Hepatocyte (in vitro differentiated cells): ENCODE data around the gene ZNF735. TPM values are rescaled to one million over a fixed set of nuclear protein-coding genes. Genes with fewer than 3 reads are reported as not detected.
"Not testable (repeated sequence)": the region's sequence is repeated elsewhere in the genome, so short reads cannot be mapped to it uniquely, and the experiment has no call there.

ENCODE experiments used
- DNase-seq: peaks from one replicate; pipeline ENCODE4 v3.0.0-alpha.2; 2016; ENCODE audit warnings: low spot score
- H2AFZ ChIP-seq: fragments of 200-600 bp; sonication (generic); 2 replicates; pipeline ENCODE4 v1.6.0; 2016; ENCODE audit warnings: antibody characterized with exemption, mild to moderate bottlenecking
- H3K27ac ChIP-seq: fragments of 200-600 bp; sonication (generic); 2 replicates; pipeline ENCODE4 v1.5.1; 2016; ENCODE audit warnings: mild to moderate bottlenecking
- H3K27me3 ChIP-seq: fragments of 200-600 bp; sonication (generic); 2 replicates; pipeline ENCODE4 v1.6.1; 2016
- H3K36me3 ChIP-seq: fragments of 200-600 bp; sonication (generic); replicated peaks from 2 replicates; pipeline ENCODE4 v1.5.1; 2016; ENCODE audit warnings: low read depth; ENCODE audit not compliant: insufficient read depth
- H3K4me1 ChIP-seq: fragments of 200-600 bp; sonication (generic); 2 replicates; pipeline ENCODE4 v1.5.1; 2016; ENCODE audit warnings: mild to moderate bottlenecking, moderate library complexity; ENCODE audit not compliant: insufficient read depth
- H3K4me2 ChIP-seq: fragments of 200-600 bp; sonication (generic); 2 replicates; pipeline ENCODE4 v1.6.0; 2016
- H3K4me3 ChIP-seq: fragments of 200-600 bp; sonication (generic); 2 replicates; pipeline ENCODE4 v1.5.1; 2016; ENCODE audit warnings: mild to moderate bottlenecking
- H3K79me2 ChIP-seq: fragments of 200-600 bp; sonication (generic); 2 replicates; pipeline ENCODE4 v1.6.0; 2017; ENCODE audit warnings: mild to moderate bottlenecking
- H3K9me2 ChIP-seq: fragments of 200-600 bp; sonication (generic); replicated peaks from 2 replicates; pipeline ENCODE4 v1.6.0; 2017; ENCODE audit warnings: mild to moderate bottlenecking; ENCODE audit not compliant: insufficient read depth
- H3K9me3 ChIP-seq: fragments of 200-600 bp; sonication (generic); 2 replicates; pipeline ENCODE4 v1.5.1; 2016; ENCODE audit warnings: low read depth, mild to moderate bottlenecking
- H4K20me1 ChIP-seq: fragments of 200-600 bp; sonication (generic); 2 replicates; pipeline ENCODE4 v1.6.0; 2016; ENCODE audit warnings: mild to moderate bottlenecking; ENCODE audit not compliant: insufficient read depth, poor library complexity, severe bottlenecking
- CTCF ChIP-seq: fragments of 200-600 bp; sonication (generic); IDR thresholded peaks from 2 replicates; pipeline ENCODE4 v1.5.1; 2016; ENCODE audit warnings: antibody characterized with exemption, mild to moderate bottlenecking; ENCODE audit not compliant: poor library complexity
- EZH2 ChIP-seq: fragments of 200-600 bp; sonication (generic); IDR thresholded peaks from 2 replicates; pipeline ENCODE4 v1.6.1; 2016; ENCODE audit warnings: antibody characterized with exemption, mild to moderate bottlenecking, borderline replicate concordance
- EZH2phosphoT487 ChIP-seq: fragments of 200-600 bp; sonication (generic); IDR thresholded peaks from one replicate; pipeline ENCODE4 v1.6.1; 2018; ENCODE audit warnings: antibody characterized with exemption, mild to moderate bottlenecking, low read depth, moderate library complexity; ENCODE audit not compliant: unreplicated experiment, severe bottlenecking
- WGBS: methylation state at CpG from one replicate; pipeline ENCODE4 v1.1.6; 2016; ENCODE audit warnings: low lambda C conversion rate; ENCODE audit errors: missing lambda C conversion rate; 5-methylcytosine and 5-hydroxymethylcytosine counted together
- polyA plus RNA-seq: library from polyadenylated mRNA; unstranded; fragments of >200 nt; fragmentation: Nextera tagmentation; extraction: Ambion mirVana; gene quantifications from 2 replicates; pipeline ENCODE4 v1.2.1, GENCODE V29; 2016
- total RNA-seq: library from RNA; depleted of rRNA; stranded (reverse); fragments of >200 nt; gene quantifications from 2 replicates; pipeline ENCODE4 v1.2.3, GENCODE V29; 2014

Gene ZNF735
- total and polyA plus RNA-seq, 2 experiments from 2014 or later = not detected

GRCh38 chr7:64192148-64192704, 14.8 kb upstream of the ZNF735 start:
- Histone ChIP-seq H3K79me2 (no peaks in the 10 kb centered on the region), H3K4me3 (no peak overlapping the region), H3K27ac (no peak overlapping the region), H3K27me3 (no peaks in the 10 kb centered on the region), H3K4me1 (no peaks in the 10 kb centered on the region), H3K4me2 (no peak overlapping the region), H3K9me2 (no peaks in the 10 kb centered on the region), H3K9me3 (peaks cover 6% of the 10 kb centered on the region), H3K36me3 (no peaks in the 10 kb centered on the region), H2AFZ (no peak overlapping the region), H4K20me1 (no peaks in the 10 kb centered on the region)
- TF ChIP-seq EZH2 (no peak), EZH2phosphoT487 (no peak), CTCF (no peak)
- DNase-seq = no peak
- WGBS = 91% methylated on average over 24 of the region's 24 CpGs

GRCh38 chr7:64192775-64193174, 14.2 kb upstream of the ZNF735 start:
- H3K79me2 ChIP-seq = no peaks in the 10 kb centered on the region
- H3K9me3 ChIP-seq = peaks cover 6% of the 10 kb centered on the region
- WGBS = 65% methylated on average over 8 of the region's 8 CpGs
- H3K4me1 ChIP-seq = no peaks in the 10 kb centered on the region
- no peak for TF ChIP-seq CTCF
- no peak for TF ChIP-seq EZH2
- TF ChIP-seq EZH2phosphoT487 = no peak
- H3K4me2 ChIP-seq = no peak overlapping the region
- H3K9me2 ChIP-seq = no peaks in the 10 kb centered on the region
- H2AFZ ChIP-seq = no peak overlapping the region
- no peaks in the 10 kb centered on the region for H3K27me3 ChIP-seq
- H3K27ac ChIP-seq = no peak overlapping the region
- DNase-seq = no peak
- no peaks in the 10 kb centered on the region for H4K20me1 ChIP-seq
- no peaks in the 10 kb centered on the region for H3K36me3 ChIP-seq
- no peak overlapping the region for H3K4me3 ChIP-seq

- WGBS = 66% methylated on average over 5 of the region's 5 CpGs
- H3K27ac ChIP-seq, H3K9me3 ChIP-seq, H3K36me3 ChIP-seq, H4K20me1 ChIP-seq, H3K4me2 ChIP-seq, H3K4me1 ChIP-seq, H3K79me2 ChIP-seq, H3K4me3 ChIP-seq, H3K9me2 ChIP-seq, H2AFZ ChIP-seq, DNase-seq, H3K27me3 ChIP-seq: not testable (repeated sequence)
Observed at GRCh38 chr7:64219710-64220298, 12.8 kb downstream of the ZNF735 start.

DNA sequence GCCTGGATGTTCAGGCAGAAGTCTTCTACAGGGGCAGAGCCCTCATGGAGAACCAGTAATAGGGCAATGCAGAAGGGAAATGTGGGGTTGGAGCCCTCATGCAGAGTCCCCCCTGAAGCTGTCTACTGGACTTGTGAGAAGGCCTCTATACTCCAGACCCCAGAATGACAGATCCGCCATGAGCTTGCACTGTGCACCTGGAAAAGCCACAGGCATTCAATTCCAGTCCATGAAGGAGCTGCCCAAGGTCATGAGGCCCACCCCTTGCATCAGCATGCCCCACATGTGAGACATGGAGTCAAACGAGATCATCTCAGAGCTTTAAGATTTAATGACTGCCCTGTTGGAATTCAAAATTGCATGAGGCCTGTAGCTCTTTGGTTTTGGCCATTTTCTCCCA, 16.4 kb downstream of the ZNF735 start:
- Histone ChIP-seq H3K4me1 (no peaks in the 10 kb centered on the region), H4K20me1 (no peaks in the 10 kb centered on the region), H3K4me3 (no peak overlapping the region), H3K9me2 (no peaks in the 10 kb centered on the region), H3K79me2 (no peaks in the 10 kb centered on the region), H3K27ac (no peak overlapping the region), H3K4me2 (no peak overlapping the region), H2AFZ (no peak overlapping the region), H3K27me3 (no peaks in the 10 kb centered on the region), H3K36me3 (no peaks in the 10 kb centered on the region), H3K9me3 (peaks cover 6% of the 10 kb centered on the region)
- WGBS = 36% methylated on average over 2 of the region's 2 CpGs
- no peak for DNase-seq
- no peak for TF ChIP-seq CTCF
- no peak for TF ChIP-seq EZH2phosphoT487
- no peak for TF ChIP-seq EZH2

DNA sequence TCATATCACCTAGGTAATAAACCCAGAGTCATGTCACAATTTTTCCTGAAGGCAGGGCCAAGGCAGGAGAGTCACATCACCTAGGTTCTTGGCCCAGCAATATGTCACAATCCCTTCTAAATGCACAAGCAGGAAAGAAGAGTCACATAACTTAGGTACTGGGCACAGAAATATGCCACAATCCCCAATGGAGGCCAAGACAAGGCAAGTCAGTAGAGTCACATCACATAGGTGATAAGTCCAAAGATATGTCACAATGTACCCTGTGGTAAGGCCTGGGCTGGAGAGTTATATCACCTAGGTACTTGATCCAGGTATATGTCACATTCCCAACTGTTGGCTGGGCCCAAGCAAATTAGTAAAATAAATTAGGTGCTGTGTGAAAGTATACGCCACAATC, 21.2 kb downstream of the ZNF735 start, which contains the start of gene ZNF679:
TSS of gene ZNF679 (plus strand) at position 301 of the 400 bp plus-strand sequence. CDS start 20,644 bp downstream, outside the sequence.
- H3K27me3 ChIP-seq, H3K4me3 ChIP-seq, H2AFZ ChIP-seq, H3K9me2 ChIP-seq, H4K20me1 ChIP-seq, H3K9me3 ChIP-seq, H3K79me2 ChIP-seq, H3K4me2 ChIP-seq, DNase-seq, H3K4me1 ChIP-seq, H3K27ac ChIP-seq, H3K36me3 ChIP-seq: not testable (repeated sequence)
- 100% methylated on average over 1 of the region's 1 CpG for WGBS
